ENCODE results near the gene IL12RB1. TPM values are rescaled to one million over a fixed set of nuclear protein-coding genes. Genes with fewer than 3 reads are reported as not detected.

The IL12RB1 gene
- total RNA-seq, 3 donors from 2014 or later (not counting 1 experiment from before 2014, with no cell fraction given) = 90.1 to 105 (median 95.7) TPM

DNA sequence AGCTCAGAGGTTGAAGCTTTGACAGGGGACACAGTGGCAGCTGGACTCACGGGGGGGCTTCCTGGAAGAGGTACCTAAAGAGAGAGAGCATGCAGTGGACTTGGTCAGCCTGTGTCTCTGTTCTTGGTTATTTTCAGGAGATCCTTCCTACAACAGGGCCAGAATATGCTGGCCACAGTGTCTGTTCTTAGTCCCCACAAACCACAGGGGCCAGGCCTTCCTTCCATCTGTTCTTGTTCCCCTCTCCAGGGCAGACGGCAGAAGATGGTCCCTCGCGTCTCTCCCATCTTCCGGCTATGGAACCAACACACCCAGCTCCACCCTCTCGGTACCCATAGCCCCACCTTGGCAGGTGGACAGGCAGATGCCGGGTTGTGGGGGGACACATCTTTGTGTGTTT is 35.7 kb upstream of the IL12RB1 start:
- no peaks in the 10 kb centered on the region for H3K9me3 Mint-ChIP-seq
- no peaks in the 10 kb centered on the region for H3K27me3 ChIP-seq (ENCODE audit: control insufficient read depth, insufficient read depth, low read length)
- H3K4me1 Mint-ChIP-seq = peaks cover 20 to 44% of the 10 kb centered on the region in 2 donors
- H3K36me3 ChIP-seq (ENCODE audit: control insufficient read depth, insufficient read depth, low read length) = peaks cover 54% of the 10 kb centered on the region
- H3K9me3 ChIP-seq (ENCODE audit: control insufficient read depth, insufficient read depth, low read length) = no peaks in the 10 kb centered on the region
- DNase-seq (no peak), ATAC-seq (no peak)
- H3K27ac Mint-ChIP-seq = no peak overlapping the region
- 98% methylated on average over 6 of the region's 7 CpGs for WGBS (ENCODE audit: insufficient coverage)
- no peak overlapping the region for H3K4me3 ChIP-seq (ENCODE audit: low read length)
- H3K4me1 ChIP-seq (ENCODE audit: control insufficient read depth, insufficient read depth, low read length) = peaks cover 36% of the 10 kb centered on the region
- H3K27me3 Mint-ChIP-seq (ENCODE audit: low read depth in 2 of 2) = no peaks in the 10 kb centered on the region
- H3K4me3 Mint-ChIP-seq = no peak overlapping the region
- no peak overlapping the region for H3K27ac ChIP-seq (ENCODE audit: low read length)
- intact Hi-C loops (cut with micrococcal nuclease) = no loop called here
- no peaks in the 10 kb centered on the region for H3K36me3 Mint-ChIP-seq
- TF ChIP-seq, protein P1, sequence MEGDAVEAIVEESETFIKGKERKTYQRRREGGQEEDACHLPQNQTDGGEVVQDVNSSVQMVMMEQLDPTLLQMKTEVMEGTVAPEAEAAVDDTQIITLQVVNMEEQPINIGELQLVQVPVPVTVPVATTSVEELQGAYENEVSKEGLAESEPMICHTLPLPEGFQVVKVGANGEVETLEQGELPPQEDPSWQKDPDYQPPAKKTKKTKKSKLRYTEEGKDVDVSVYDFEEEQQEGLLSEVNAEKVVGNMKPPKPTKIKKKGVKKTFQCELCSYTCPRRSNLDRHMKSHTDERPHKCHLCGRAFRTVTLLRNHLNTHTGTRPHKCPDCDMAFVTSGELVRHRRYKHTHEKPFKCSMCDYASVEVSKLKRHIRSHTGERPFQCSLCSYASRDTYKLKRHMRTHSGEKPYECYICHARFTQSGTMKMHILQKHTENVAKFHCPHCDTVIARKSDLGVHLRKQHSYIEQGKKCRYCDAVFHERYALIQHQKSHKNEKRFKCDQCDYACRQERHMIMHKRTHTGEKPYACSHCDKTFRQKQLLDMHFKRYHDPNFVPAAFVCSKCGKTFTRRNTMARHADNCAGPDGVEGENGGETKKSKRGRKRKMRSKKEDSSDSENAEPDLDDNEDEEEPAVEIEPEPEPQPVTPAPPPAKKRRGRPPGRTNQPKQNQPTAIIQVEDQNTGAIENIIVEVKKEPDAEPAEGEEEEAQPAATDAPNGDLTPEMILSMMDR (IDR thresholded peaks at IDR 0.05) = no peak

DNA sequence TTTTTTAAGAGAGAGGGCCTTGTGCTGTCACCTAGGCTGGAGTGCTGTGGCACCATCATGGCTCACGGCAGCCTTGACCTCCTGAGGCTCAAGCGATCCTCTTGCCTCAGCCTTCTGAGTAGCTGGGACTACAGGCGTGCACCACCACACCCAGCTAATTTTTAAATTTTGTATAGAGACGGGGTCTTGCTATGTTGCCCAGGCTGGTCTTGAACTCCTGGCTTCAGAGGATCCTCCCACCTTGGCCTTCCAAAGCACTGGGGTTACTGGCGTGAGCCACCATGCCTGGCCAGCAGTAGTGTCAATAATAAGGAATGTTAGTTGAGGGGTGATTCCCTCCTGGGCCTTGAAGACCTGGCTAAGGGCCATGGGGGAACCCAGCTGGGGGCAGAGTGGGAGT is 34.4 kb upstream of the IL12RB1 start:
- intact Hi-C loops (cut with micrococcal nuclease) = no loop called here
- peak overlapping the region; percentile 91 to 99 for H3K27ac Mint-ChIP-seq
- no peak for ATAC-seq

DNA sequence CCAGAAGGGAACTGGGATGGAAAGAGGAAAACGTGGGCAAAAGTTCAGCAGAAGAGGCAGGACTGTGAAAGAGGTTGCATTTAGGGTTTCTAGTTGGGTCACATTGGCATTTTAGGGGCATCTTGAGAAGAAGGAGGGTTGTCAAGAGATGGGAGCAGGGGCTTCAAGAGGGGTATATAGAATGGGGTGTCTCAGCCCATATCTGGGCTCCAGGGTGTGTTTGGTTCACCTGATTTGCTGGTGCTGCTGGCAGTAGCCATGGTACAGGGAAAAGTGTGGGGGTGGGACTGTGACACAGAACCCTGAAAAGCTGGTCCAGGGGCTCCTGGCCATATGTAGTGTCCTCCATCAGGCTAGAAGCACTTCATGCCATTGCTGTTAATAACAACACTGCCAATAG is 33.4 kb upstream of the IL12RB1 start:
- TF ChIP-seq, protein P1 (IDR thresholded peaks at IDR 0.05) = no peak
- intact Hi-C loops (cut with micrococcal nuclease) = no loop called here
- Histone ChIP-seq H3K27ac (ENCODE audit: low read length) (peak overlapping the region; percentile 74), H3K4me1 (ENCODE audit: control insufficient read depth, insufficient read depth, low read length) (peaks cover 41% of the 10 kb centered on the region), H3K9me3 (ENCODE audit: control insufficient read depth, insufficient read depth, low read length) (no peaks in the 10 kb centered on the region), H3K36me3 (ENCODE audit: control insufficient read depth, insufficient read depth, low read length) (peaks cover 41% of the 10 kb centered on the region), H3K27me3 (ENCODE audit: control insufficient read depth, insufficient read depth, low read length) (no peaks in the 10 kb centered on the region), H3K4me3 (ENCODE audit: low read length) (peak overlapping the region; percentile 83)
- 55% methylated on average over 1 of the region's 1 CpG for WGBS (ENCODE audit: insufficient coverage)
- DNase-seq (no peak), ATAC-seq (no peak)
- Mint-ChIP-seq H3K27me3 (ENCODE audit: low read depth in 2 of 2) (no peaks in the 10 kb centered on the region), H3K9me3 (no peaks in the 10 kb centered on the region), H3K36me3 (no peaks in the 10 kb centered on the region), H3K27ac (peak overlapping the region; percentile 91 to 99), H3K4me3 (peak overlapping the region; percentile 91), H3K4me1 (peaks cover 26 to 51% of the 10 kb centered on the region in 2 donors)

More for the DNA sequence above, 34.4 kb upstream of the IL12RB1 start:
- TF ChIP-seq, protein P1 (IDR thresholded peaks at IDR 0.05) = no peak
- Mint-ChIP-seq H3K4me1 (peaks cover 26 to 46% of the 10 kb centered on the region in 2 donors), H3K36me3 (no peaks in the 10 kb centered on the region), H3K27me3 (ENCODE audit: low read depth in 2 of 2) (no peaks in the 10 kb centered on the region), H3K9me3 (no peaks in the 10 kb centered on the region), H3K4me3 (no peak overlapping the region)
- H3K27ac ChIP-seq (ENCODE audit: low read length) = peak overlapping the region; percentile 23
- 95% methylated on average over 5 of the region's 5 CpGs for WGBS (ENCODE audit: insufficient coverage)
- H3K4me3 ChIP-seq (ENCODE audit: low read length) = no peak overlapping the region
- H3K9me3 ChIP-seq (ENCODE audit: control insufficient read depth, insufficient read depth, low read length) = no peaks in the 10 kb centered on the region
- H3K4me1 ChIP-seq (ENCODE audit: control insufficient read depth, insufficient read depth, low read length) = peaks cover 41% of the 10 kb centered on the region
- DNase-seq = no peak
- H3K36me3 ChIP-seq (ENCODE audit: control insufficient read depth, insufficient read depth, low read length) = peaks cover 49% of the 10 kb centered on the region
- H3K27me3 ChIP-seq (ENCODE audit: control insufficient read depth, insufficient read depth, low read length) = no peaks in the 10 kb centered on the region

DNA sequence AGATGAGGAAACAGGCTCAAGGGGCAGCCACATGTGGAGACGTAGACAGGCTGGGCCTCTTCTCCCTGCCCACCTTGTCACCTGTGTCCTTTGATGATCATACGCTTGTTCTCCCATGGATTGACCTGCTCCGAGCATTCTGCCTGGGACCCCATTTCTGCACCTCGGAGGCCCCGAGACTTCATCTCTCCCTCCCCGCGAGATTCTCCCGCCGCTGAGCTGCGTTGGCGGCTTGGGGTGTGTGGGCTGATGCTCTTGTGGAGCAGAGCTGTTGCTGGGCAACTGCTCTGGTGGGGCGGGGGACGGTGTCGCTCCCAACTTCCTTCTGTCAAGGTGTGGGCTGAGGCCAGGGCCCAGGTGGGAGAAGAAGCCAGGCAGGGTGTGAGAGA is 33.0 kb upstream of the IL12RB1 start:
- 48% methylated on average over 12 of the region's 14 CpGs for WGBS (ENCODE audit: insufficient coverage)
- TF ChIP-seq, protein P1 (IDR thresholded peaks at IDR 0.05) = no peak
- H3K4me1 ChIP-seq (ENCODE audit: control insufficient read depth, insufficient read depth, low read length) = peaks cover 41% of the 10 kb centered on the region
- peak overlapping the region; percentile 83 for H3K4me3 ChIP-seq (ENCODE audit: low read length)
- H3K27me3 ChIP-seq (ENCODE audit: control insufficient read depth, insufficient read depth, low read length) = no peaks in the 10 kb centered on the region
- peak in 2 of 3 donors; percentile 28 to 29 for ATAC-seq
- H3K27ac Mint-ChIP-seq = peak overlapping the region; percentile 91 to 99
- H3K4me3 Mint-ChIP-seq = peak overlapping the region; percentile 91
- H3K27ac ChIP-seq (ENCODE audit: low read length) = peak overlapping the region; percentile 74
- H3K27me3 Mint-ChIP-seq (ENCODE audit: low read depth in 2 of 2) = no peaks in the 10 kb centered on the region
- no peaks in the 10 kb centered on the region for H3K9me3 Mint-ChIP-seq
- H3K9me3 ChIP-seq (ENCODE audit: control insufficient read depth, insufficient read depth, low read length) = no peaks in the 10 kb centered on the region
- peak; percentile 32 to 80 for DNase-seq
- H3K4me1 Mint-ChIP-seq = peaks cover 30 to 55% of the 10 kb centered on the region in 2 donors
- no peaks in the 10 kb centered on the region for H3K36me3 Mint-ChIP-seq
- intact Hi-C loops (cut with micrococcal nuclease) = loop anchor here (2.0 kb wide), 1 partner anchor 33 kb away; the partner anchor contains the start of gene PIK3R2
- H3K36me3 ChIP-seq (ENCODE audit: control insufficient read depth, insufficient read depth, low read length) = peaks cover 38% of the 10 kb centered on the region

Data from natural killer cell (primary cell).